Measurements from ENCODE around the gene DUS4L. TPM values are rescaled to one million over a fixed set of nuclear protein-coding genes. Genes with fewer than 3 reads are reported as not detected.

Gene DUS4L
- total RNA-seq, 2 experiments from 2014 or later, result 8.1 to 8.9 TPM

DNA sequence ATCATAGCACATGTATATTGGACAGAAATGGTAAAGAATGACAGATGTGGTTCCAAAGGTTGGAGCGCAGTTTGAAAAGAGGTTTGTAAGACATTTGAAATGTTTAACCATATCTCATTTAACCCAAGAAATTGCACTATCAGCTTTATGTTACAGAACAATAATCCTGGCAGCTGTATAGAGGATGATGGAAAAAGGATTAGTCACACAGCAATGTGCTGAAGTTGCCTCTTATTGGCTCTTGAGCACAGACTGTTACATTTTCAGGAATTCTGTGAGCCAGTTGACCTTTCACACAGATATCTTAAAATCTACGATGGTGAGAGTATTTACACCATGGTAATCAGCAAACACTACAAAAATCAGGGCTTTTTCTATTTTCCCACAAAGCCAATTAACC lies 3.9 kb upstream of the DUS4L start:
- no peaks in the 10 kb centered on the region for H3K27me3 Mint-ChIP-seq
- H3K4me1 Mint-ChIP-seq, result peaks cover 58% of the 10 kb centered on the region
- ChIA-PET CTCF (no interaction called here), POLR2A (interaction anchor here (1.2 to 1.7 kb wide), 2 partner anchors 100 to 331 kb away, joined by 3 to 6 read pairs; partner anchors contain the start of gene DLD)
- no peak for DNase-seq
- peak overlapping the region; percentile 76 for H3K4me3 Mint-ChIP-seq
- peaks cover 36% of the 10 kb centered on the region for H3K36me3 Mint-ChIP-seq (ENCODE audit: low read depth)
- H3K27ac Mint-ChIP-seq, result no peak overlapping the region
- no peaks in the 10 kb centered on the region for H3K9me3 Mint-ChIP-seq

GRCh38 chr7:107560898-107561516 lies 2.8 kb upstream of the DUS4L start:
- H3K36me3 Mint-ChIP-seq (ENCODE audit: low read depth), result peaks cover 29% of the 10 kb centered on the region
- H3K9me3 Mint-ChIP-seq, result no peaks in the 10 kb centered on the region
- peak overlapping the region; percentile 76 for H3K4me3 Mint-ChIP-seq
- peak; percentile 32 for DNase-seq
- ChIA-PET POLR2A (interaction anchor here (1.0 to 1.7 kb wide), 2 partner anchors 99 to 182 kb away, joined by 3 to 6 read pairs; no protein-coding TSS in a partner anchor), CTCF (interaction anchor here (0.7 kb wide), 1 partner anchor 253 kb away, joined by 3 read pairs; no protein-coding TSS in a partner anchor)
- H3K4me1 Mint-ChIP-seq, result peaks cover 60% of the 10 kb centered on the region
- peak overlapping the region; percentile 85 for H3K27ac Mint-ChIP-seq
- no peaks in the 10 kb centered on the region for H3K27me3 Mint-ChIP-seq

GRCh38 chr7:107563081-107563774 lies 543 bp upstream of the DUS4L start:
- H3K27ac Mint-ChIP-seq, result peak overlapping the region; percentile 92

DNA sequence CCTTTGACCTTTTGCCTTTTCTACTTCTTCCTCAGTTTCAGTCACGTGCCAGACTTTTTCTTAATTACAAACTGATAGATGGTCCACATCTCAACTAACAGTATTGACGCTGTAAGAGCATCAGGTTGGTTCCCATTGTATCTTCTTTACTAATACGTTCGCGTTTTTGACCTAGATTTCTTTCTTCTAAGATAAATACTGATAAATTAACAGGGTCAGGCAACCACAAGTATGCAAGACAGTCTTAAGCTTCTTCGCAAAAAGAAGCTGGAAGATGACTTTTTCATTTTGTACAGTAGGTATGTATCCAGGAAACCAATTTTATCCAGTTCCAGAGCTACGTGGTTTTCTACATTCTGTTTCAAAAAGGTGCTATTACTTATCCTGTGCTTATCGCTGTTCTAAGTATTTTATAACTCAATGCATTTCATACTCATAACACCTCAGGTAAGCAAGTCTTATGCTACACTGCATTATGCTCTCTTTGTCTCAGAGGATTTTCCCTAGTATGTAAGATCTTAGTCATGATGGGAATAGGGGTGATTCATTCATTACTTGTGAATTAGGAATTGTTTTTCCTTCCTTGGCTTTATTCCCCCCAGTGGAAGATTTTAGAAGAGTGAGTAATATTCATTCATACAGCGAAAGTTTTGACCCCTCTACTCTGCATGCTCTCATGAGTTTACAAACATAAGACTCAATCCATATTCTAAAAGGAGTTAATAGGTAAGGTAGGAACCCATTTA lies 955 bp downstream of the DUS4L start:
- Mint-ChIP-seq H3K4me1 (peaks cover 48% of the 10 kb centered on the region), H3K9me3 (no peaks in the 10 kb centered on the region), H3K36me3 (ENCODE audit: low read depth) (peaks cover 19% of the 10 kb centered on the region), H3K27me3 (no peaks in the 10 kb centered on the region), H3K4me3 (peak overlapping the region; percentile 74), H3K27ac (peak overlapping the region; percentile 92)
- no peak for DNase-seq
- ChIA-PET POLR2A (interaction anchor here (0.6 to 3.0 kb wide), 12 partner anchors 7 to 396 kb away, joined by 3 to 32 read pairs (median 8); partner anchors contain the start of genes BCAP29, CBLL1, DLD and HBP1), CTCF (interaction anchor here (0.6 to 2.5 kb wide), 7 partner anchors 12 to 311 kb away, joined by 3 to 15 read pairs (median 3); partner anchors contain the start of genes BCAP29 and SLC26A4)

More at GRCh38 chr7:107563081-107563774, 543 bp upstream of the DUS4L start:
- ChIA-PET CTCF (interaction anchor here (1.2 to 2.5 kb wide), 6 partner anchors 16 to 313 kb away, joined by 3 to 15 read pairs (median 6); partner anchors contain the start of genes BCAP29, CBLL1 and SLC26A4), POLR2A (interaction anchor here (0.7 to 3.0 kb wide), 14 partner anchors 9 to 394 kb away, joined by 3 to 32 read pairs (median 5); partner anchors contain the start of genes BCAP29, CBLL1, DLD and HBP1)
- DNase-seq, result no peak
- Mint-ChIP-seq H3K36me3 (ENCODE audit: low read depth) (peaks cover 14% of the 10 kb centered on the region), H3K9me3 (no peaks in the 10 kb centered on the region), H3K27me3 (no peaks in the 10 kb centered on the region), H3K4me1 (peaks cover 56% of the 10 kb centered on the region), H3K4me3 (peak overlapping the region; percentile 74)

- DNase-seq, result no peak
- CTCF ChIA-PET, result interaction anchor here (1.3 kb wide), 1 partner anchor 10 kb away, joined by 3 read pairs; the partner anchor contains the start of gene BCAP29
Measured at GRCh38 chr7:107570298-107570697, 6.5 kb downstream of the DUS4L start.

DNA sequence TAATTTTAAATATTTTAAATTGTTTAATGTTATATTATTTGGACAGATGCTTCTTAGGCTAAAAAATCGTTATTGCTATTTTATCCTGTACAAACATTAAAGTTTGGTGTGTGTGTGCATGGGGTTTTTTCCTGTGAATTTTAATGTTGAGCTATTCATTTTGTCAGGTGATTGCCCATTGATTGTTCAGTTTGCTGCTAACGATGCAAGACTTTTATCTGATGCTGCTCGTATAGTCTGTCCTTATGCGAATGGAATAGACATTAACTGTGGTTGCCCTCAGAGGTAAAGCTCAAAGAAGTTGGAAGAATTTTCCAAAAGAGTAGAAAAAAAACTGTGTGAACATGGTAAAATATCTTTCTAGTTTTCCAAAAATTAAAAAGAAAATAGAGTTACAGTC lies 9.8 kb downstream of the DUS4L start:
- Mint-ChIP-seq H3K36me3 (ENCODE audit: low read depth) (peaks cover 32% of the 10 kb centered on the region), H3K27me3 (no peaks in the 10 kb centered on the region), H3K9me3 (no peaks in the 10 kb centered on the region), H3K27ac (no peak overlapping the region), H3K4me3 (no peak overlapping the region), H3K4me1 (peaks cover 2% of the 10 kb centered on the region)
- DNase-seq, result no peak
- POLR2A ChIA-PET, result interaction anchor here (1.0 kb wide), 1 partner anchor 9 kb away, joined by 3 read pairs; the partner anchor contains the start of genes COG5 and DUS4L
- CTCF ChIA-PET, result no interaction called here

More at GRCh38 chr7:107570298-107570697, 6.5 kb downstream of the DUS4L start:
- H3K27me3 Mint-ChIP-seq, result no peaks in the 10 kb centered on the region
- H3K4me1 Mint-ChIP-seq, result peaks cover 4% of the 10 kb centered on the region
- peaks cover 34% of the 10 kb centered on the region for H3K36me3 Mint-ChIP-seq (ENCODE audit: low read depth)
- POLR2A ChIA-PET, result interaction anchor here (1.0 to 1.7 kb wide), 2 partner anchors 9 to 305 kb away, joined by 3 to 5 read pairs; no protein-coding TSS in a partner anchor
- no peaks in the 10 kb centered on the region for H3K9me3 Mint-ChIP-seq
- no peak overlapping the region for H3K27ac Mint-ChIP-seq
- no peak overlapping the region for H3K4me3 Mint-ChIP-seq

DNA sequence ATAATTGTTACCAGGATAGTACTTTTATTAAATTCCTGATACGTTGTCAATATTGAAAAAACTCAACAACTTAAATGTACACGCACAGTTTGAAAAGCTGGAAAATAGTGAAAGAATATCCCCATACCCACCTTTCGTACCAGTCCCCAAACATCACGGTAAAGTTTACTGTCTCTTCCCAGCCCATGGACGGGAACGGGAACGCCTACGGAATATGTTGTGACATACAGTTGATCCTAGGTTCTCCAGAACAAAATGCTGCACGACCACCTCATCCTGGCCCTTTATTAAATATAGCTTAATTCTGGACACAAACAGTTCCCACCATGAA lies 15.7 kb downstream of the DUS4L start:
- H3K9me3 Mint-ChIP-seq, result no peaks in the 10 kb centered on the region
- peak overlapping the region; percentile 87 for H3K4me3 Mint-ChIP-seq
- POLR2A ChIA-PET, result interaction anchor here (0.6 to 2.3 kb wide), 9 partner anchors 10 to 164 kb away, joined by 3 to 32 read pairs (median 5); partner anchors contain the start of genes CBLL1, COG5, DUS4L and SLC26A4
- H3K36me3 Mint-ChIP-seq (ENCODE audit: low read depth), result peaks cover 19% of the 10 kb centered on the region
- CTCF ChIA-PET, result interaction anchor here (1.0 to 1.7 kb wide), 4 partner anchors 9 to 164 kb away, joined by 3 to 11 read pairs (median 4); partner anchors contain the start of genes CBLL1, COG5, DUS4L and SLC26A4
- peaks cover 30% of the 10 kb centered on the region for H3K4me1 Mint-ChIP-seq
- peak overlapping the region; percentile 82 for H3K27ac Mint-ChIP-seq
- H3K27me3 Mint-ChIP-seq, result no peaks in the 10 kb centered on the region
- DNase-seq, result no peak

- CTCF ChIA-PET, result interaction anchor here (1.0 to 1.7 kb wide), 4 partner anchors 10 to 163 kb away, joined by 3 to 11 read pairs (median 4); partner anchors contain the start of genes CBLL1, COG5, DUS4L and SLC26A4
- Mint-ChIP-seq H3K27me3 (no peaks in the 10 kb centered on the region), H3K27ac (peak within 1 kb of the TSS; percentile 82), H3K4me3 (peak within 1 kb of the TSS; percentile 87), H3K4me1 (peaks cover 32% of the 10 kb centered on the region), H3K36me3 (ENCODE audit: low read depth) (peaks cover 21% of the 10 kb centered on the region), H3K9me3 (no peaks in the 10 kb centered on the region)
- peak; percentile 74 for DNase-seq
- POLR2A ChIA-PET, result interaction anchor here (0.6 to 2.3 kb wide), 10 partner anchors 11 to 164 kb away, joined by 3 to 32 read pairs (median 5); partner anchors contain the start of genes CBLL1, COG5, DUS4L and SLC26A4
Measured at GRCh38 chr7:107579885-107580715, 16.3 kb downstream of the DUS4L start, which contains the start of gene BCAP29. Gene BCAP29 (plus strand): TSS chr7:107580246. CDS start chr7:107580773, 527 bp downstream.

DNA sequence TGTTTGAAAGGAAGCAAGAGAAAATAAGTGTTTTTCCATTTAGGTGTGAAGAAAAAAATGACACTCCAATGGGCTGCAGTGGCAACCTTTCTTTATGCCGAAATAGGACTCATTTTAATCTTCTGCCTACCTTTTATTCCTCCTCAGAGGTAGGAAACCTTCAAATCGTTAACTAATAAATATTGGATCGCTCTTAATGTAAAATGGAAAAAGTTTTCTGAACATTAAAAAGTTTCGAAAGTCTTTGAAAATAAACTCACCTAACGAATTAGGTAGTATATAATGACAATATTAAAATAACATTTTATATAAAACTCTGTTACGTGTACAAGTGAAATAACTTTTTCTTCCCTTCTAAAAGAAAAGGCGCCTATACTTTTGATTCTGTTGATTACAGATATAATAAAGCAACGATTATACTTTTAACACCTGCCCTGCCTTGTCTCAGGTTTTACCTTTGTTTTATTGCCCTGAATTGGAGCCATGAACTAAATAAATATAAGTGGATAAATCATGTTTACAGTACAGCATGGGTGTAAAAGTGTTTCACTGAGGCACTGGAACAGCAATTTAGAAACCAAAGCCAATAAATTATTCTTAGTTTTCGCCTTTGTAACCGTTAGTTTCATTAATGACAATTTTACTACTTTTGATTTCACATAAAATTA lies 17.1 kb downstream of the DUS4L start:
- peak overlapping the region; percentile 61 for H3K27ac Mint-ChIP-seq

DNA sequence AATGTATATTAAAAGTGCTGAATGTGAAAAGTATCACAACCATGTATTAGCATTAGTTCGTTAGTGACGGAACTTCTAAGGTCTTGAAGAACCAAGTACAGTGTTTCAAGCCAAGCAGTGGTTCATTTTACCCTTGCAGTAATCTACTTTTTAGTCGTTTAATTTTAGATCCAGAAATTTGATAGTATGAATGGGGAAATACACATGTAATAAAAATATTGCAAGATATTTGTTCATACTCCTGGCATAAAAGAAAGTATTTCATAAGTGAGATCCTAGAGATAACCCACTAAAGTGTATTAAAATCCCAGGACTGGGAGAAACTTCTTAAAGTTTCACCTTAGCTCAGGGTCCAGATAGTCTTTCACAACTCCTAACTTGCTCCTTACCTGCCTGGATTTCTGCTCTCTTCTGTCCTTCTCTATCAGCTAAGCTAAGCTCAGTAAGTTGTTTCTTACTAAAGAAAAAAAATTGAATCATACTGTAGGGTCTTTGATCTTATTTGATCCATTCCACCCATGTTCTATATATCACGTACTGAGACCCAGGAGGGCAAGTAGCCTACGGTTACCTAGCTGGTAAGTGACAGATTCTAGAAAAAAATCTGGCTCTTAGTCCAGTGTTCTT lies 17.7 kb downstream of the DUS4L start:
- H3K27ac Mint-ChIP-seq, result no peak overlapping the region
- H3K4me3 Mint-ChIP-seq, result peak overlapping the region; percentile 87
- no peaks in the 10 kb centered on the region for H3K27me3 Mint-ChIP-seq
- DNase-seq, result no peak
- ChIA-PET CTCF (interaction anchor here (0.5 to 2.1 kb wide), 4 partner anchors 18 to 293 kb away, joined by 3 to 8 read pairs (median 5); partner anchors contain the start of genes COG5, DUS4L and SLC26A4), POLR2A (interaction anchor here (0.6 to 0.9 kb wide), 3 partner anchors 9 to 80 kb away, joined by 3 to 6 read pairs (median 3); partner anchors contain the start of gene SLC26A4)
- H3K9me3 Mint-ChIP-seq, result no peaks in the 10 kb centered on the region
- H3K4me1 Mint-ChIP-seq, result peaks cover 34% of the 10 kb centered on the region
- peaks cover 33% of the 10 kb centered on the region for H3K36me3 Mint-ChIP-seq (ENCODE audit: low read depth)

More for the DNA sequence above, 17.1 kb downstream of the DUS4L start:
- Mint-ChIP-seq H3K4me3 (peak overlapping the region; percentile 87), H3K4me1 (peaks cover 32% of the 10 kb centered on the region), H3K36me3 (ENCODE audit: low read depth) (peaks cover 28% of the 10 kb centered on the region), H3K27me3 (no peaks in the 10 kb centered on the region), H3K9me3 (no peaks in the 10 kb centered on the region)
- DNase-seq, result no peak
- CTCF ChIA-PET, result interaction anchor here (1.4 to 2.1 kb wide), 5 partner anchors 10 to 294 kb away, joined by 3 to 8 read pairs (median 4); partner anchors contain the start of genes CBLL1, COG5, DUS4L and SLC26A4
- POLR2A ChIA-PET, result interaction anchor here (0.7 to 2.3 kb wide), 7 partner anchors 16 to 163 kb away, joined by 3 to 32 read pairs (median 8); partner anchors contain the start of genes CBLL1, COG5, DUS4L and SLC26A4
